ELF-1 (cell line): ENCODE data around the gene TMEM184B.

Experiments
- DNase-seq: peaks from one replicate; pipeline ENCODE4 v3.0.0-alpha.2; 2016; ENCODE audit warnings: low read depth, low spot score

The TMEM184B gene

GRCh38 chr22:38272373-38273134 is at the start of gene TMEM184B:
TSS of gene TMEM184B (minus strand) at chr22:38273010. CDS start at chr22:38247961, 25,049 bp downstream.
- DNase-seq, result no peak

GRCh38 chr22:38320605-38321402 is 48.0 kb upstream of the TMEM184B start:
- DNase-seq, result peak; percentile 81

GRCh38 chr22:38318792-38319773 is 46.3 kb upstream of the TMEM184B start:
- peak; percentile 91 for DNase-seq

GRCh38 chr22:38317995-38318715 is 45.3 kb upstream of the TMEM184B start:
- DNase-seq, result peak; percentile 80

- peak; percentile 66 for DNase-seq
Observed at GRCh38 chr22:38317122-38317994, 44.5 kb upstream of the TMEM184B start, which contains the start of gene CSNK1E. TSS of gene CSNK1E (minus strand) at chr22:38317433. CDS start at chr22:38314157, 3,276 bp downstream.

- DNase-seq, result peak; percentile 64
Observed at GRCh38 chr22:38316364-38317121, 43.7 kb upstream of the TMEM184B start.

- no peak for DNase-seq
Observed at GRCh38 chr22:38315823-38316363, 43.1 kb upstream of the TMEM184B start.

- peak; percentile 25 for DNase-seq
Observed at GRCh38 chr22:38314933-38315822, 42.4 kb upstream of the TMEM184B start.

GRCh38 chr22:38314051-38314932 is 41.5 kb upstream of the TMEM184B start:
- DNase-seq, result peak; percentile 55

GRCh38 chr22:38313384-38313955 is 40.7 kb upstream of the TMEM184B start:
- DNase-seq, result no peak

GRCh38 chr22:38312261-38312800 is 39.5 kb upstream of the TMEM184B start:
- no peak for DNase-seq

- no peak for DNase-seq
Observed at GRCh38 chr22:38311323-38311620, 38.5 kb upstream of the TMEM184B start.

- DNase-seq, result no peak
Observed at GRCh38 chr22:38310518-38311322, 37.9 kb upstream of the TMEM184B start.

GRCh38 chr22:38309614-38310517 is 37.1 kb upstream of the TMEM184B start:
- DNase-seq, result no peak
